ENCODE results near the gene FKRP. TPM values are rescaled to one million over a fixed set of nuclear protein-coding genes. Genes with fewer than 3 reads are reported as not detected.

The FKRP gene
- total RNA-seq, 2 donors from 2014 or later: 8.4 to 10.4 TPM

- intact Hi-C loops (cut with DNase I): no loop called here
- no peak for TF ChIP-seq CTCF (IDR thresholded peaks at IDR 0.05)
- Histone ChIP-seq H3K4me3 (no peak overlapping the region), H3K9ac (ENCODE audit: low read depth in 2 of 2, low read length in 2 of 2) (no peak overlapping the region), H3K36me3 (no peaks in the 10 kb centered on the region), H3K27me3 (no peaks in the 10 kb centered on the region), H3K27ac (no peak overlapping the region), H3K4me1 (no peaks in the 10 kb centered on the region), H3K9me3 (no peaks in the 10 kb centered on the region)
- DNase-seq: no peak
Measured at GRCh38 chr19:46806656-46807055, 60.8 kb downstream of the FKRP start.

Small RNA genes lying within 50 kb of the gene (microRNA-seq; reads per million reads assigned to microRNA genes)
- 4.4 reads per million for gene MIR320E

Other genes starting within 250 kb of the FKRP start
- gene CALM3, start 144.7 kb upstream of the FKRP start, total RNA-seq: 100 to 1,000 TPM; 309 to 444 TPM
- gene PTGIR, start 121.0 kb upstream of the FKRP start, total RNA-seq: under 1 TPM; 0.82 TPM
- not detected for gene GNG8, start 109.9 kb upstream of the FKRP start, total RNA-seq
- 1 to 10 TPM; 1.6 to 5.3 TPM for gene DACT3, start 84.9 kb upstream of the FKRP start, total RNA-seq
- 10 to 100 TPM; 60.9 to 61.8 TPM for gene PRKD2, start 28.9 kb upstream of the FKRP start, total RNA-seq
- 10 to 100 TPM; 56.5 to 90.0 TPM for gene STRN4, start 393 bp downstream of the FKRP start, total RNA-seq
- 100 to 1,000 TPM in 1 of 2 donors, 10 to 100 TPM in 1; 84.3 to 169 TPM for gene SLC1A5, start 42.5 kb downstream of the FKRP start, total RNA-seq
- 100 to 1,000 TPM; 132 to 208 TPM for gene AP2S1, start 104.8 kb downstream of the FKRP start, total RNA-seq
- gene ARHGAP35, start 114.9 kb downstream of the FKRP start, total RNA-seq: 10 to 100 TPM; 45.1 to 61.3 TPM

Measured in colonic mucosa (tissue), 4 donors.